Femur (tissue), 1 donor: ENCODE results near the gene MAPK1IP1L.

Source experiments
- DNase-seq: peaks from one replicate; pipeline ENCODE4 v3.0.0-alpha.2; 2017

Gene MAPK1IP1L

DNA sequence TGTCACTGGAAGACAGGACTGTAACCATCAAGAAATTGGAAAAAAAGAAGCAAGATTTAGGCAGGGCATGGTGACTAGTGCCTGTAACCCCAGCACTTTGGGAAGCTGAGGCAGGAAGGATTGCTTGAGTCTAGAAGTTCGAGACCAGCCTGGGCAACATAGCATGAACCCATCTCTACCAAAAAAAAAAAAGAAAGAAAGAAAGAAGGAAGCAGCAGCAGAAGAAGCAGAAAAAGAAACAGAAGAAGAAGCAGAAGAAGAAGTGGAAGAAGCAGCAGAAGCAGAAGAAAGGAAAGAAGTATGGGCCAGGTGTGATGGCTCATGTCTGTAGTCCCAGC is 47.1 kb downstream of the MAPK1IP1L start:
- DNase-seq: no peak

DNA sequence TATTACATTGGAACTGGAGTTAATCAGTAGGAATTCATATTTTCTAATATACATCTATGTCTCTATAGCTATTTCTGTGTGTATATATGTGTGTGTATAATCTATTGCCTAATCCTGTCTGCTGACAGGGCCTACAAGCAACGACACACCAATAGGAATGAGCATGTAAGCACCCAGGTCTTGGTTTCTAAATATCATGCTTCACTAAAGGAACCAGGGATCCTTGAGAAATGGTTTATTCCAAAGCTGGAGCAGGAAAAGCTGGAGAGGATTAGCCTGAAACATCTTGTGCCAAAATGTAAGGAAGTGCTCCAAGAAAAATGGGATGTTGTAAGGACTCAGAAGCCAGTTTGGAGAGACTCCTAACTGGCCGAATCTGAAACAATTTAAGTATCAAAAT is 48.3 kb downstream of the MAPK1IP1L start:
- peak; percentile 42 for DNase-seq

GRCh38 chr14:55101698-55102097 is 50.3 kb downstream of the MAPK1IP1L start:
- no peak for DNase-seq

DNA sequence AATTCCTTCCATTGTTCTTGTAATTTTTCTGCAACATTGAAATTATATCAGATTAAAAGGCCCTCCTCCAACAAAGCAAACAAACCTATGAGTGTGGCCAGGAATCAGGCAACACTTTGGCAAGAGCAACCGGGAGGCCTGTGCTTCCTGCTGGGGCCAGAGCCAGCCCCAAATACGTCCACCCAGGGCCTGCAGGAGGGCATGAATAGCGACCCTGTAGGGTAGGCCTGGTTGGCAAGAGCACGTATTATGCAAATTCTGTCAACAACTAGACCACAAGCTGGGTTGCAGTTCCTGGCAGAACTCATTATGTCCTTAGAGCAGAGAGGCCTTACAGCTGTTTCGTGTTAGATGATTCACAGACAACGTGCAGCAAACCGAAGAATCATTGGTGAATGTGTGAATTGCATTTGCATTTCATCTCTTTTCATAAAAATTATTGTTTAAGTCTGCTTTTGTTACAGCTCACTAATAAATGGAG is 50.7 kb downstream of the MAPK1IP1L start:
- DNase-seq: peak; percentile 86

DNA sequence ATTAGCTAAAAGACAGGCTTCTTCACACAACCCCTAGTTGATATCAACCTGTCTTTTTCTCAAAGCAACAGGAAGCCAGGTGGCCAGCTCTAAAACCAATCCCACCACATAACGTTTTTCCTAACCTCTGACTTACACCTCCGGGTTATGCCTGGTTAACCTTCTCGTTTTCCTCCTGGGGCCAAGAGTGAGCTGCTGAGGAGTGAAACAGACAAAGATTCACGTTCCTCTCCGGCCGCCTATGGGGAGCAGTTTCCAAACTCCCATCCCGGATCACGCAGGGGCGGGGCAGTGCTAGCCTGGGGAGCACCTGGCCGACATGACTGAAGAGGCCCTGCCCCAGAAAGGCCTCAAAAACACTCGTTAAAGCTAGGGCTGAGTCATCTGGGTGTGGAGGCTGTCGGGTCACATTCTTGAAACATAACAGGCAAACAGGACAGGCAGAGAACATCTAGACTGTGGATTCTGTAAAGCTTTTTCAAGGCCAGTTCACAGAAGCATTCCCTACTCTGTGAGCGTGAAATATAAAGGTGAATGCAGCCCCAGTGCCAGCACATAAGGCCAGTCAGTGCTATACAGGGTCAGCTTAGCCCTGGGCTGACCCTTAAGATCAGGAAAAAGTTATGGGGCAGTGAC is 51.7 kb downstream of the MAPK1IP1L start:
- peak; percentile 78 for DNase-seq

GRCh38 chr14:55103971-55104954 is 52.8 kb downstream of the MAPK1IP1L start:
- no peak for DNase-seq

GRCh38 chr14:55105991-55106390 is 54.5 kb downstream of the MAPK1IP1L start:
- no peak for DNase-seq

DNA sequence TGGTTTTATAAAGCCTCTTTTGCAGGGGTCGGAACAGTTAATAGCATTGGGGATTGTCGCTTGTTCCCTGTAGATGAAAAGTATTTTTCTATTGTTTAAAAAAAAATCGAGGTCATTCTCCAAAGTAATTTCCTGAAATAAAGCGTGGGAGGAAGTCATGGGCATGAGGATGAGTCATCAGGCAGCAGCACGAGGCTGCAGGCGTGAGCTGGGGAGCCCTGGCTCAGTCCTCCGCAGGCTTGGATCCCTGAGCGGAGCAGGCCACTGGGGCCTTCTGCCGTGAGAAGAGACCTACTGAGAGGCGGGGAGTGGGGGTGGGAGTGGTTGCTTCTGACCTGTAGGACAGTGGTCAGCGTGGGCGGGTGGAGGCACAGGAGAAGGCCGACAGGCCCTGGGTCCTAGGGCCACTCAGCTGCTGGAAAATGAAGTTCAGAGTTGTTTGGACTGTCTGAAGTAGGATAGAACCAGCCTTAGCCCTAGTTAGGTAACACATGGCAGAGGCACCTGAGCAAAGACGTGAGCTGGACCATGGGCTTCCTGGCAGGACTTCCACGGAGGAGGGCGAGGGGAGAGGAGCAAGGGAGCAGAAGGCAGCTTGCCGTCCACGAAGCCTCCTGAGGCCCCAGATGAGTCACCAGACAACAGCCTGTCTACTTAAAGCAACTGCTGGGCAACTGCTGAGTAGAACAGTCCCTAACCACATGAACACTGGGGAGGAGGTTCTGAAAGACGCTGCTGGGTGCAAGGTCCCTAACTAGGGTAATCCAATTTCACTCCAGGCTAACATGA is 56.5 kb downstream of the MAPK1IP1L start:
- peak; percentile 82 for DNase-seq

DNA sequence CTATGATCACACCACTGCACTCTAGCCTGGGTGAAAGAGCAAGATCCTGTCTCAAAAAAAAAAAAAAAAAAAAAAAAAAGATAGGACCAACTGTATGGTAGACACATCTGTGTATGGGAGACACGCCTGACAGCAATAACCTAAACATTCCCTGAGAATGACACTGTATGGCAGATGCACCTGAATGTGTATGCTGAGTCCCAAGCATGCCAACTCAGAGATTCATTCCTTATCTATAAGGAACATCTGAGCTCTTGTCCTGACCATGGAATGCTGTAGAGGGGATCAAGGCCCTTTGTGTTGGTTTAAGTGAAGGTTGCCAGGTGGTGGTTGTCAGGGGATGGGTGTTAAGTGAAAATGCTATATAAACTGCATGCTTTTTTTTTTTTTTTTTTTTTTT is 58.4 kb downstream of the MAPK1IP1L start:
- DNase-seq: no peak

GRCh38 chr14:55111122-55111708 is 59.8 kb downstream of the MAPK1IP1L start:
- DNase-seq: no peak

DNA sequence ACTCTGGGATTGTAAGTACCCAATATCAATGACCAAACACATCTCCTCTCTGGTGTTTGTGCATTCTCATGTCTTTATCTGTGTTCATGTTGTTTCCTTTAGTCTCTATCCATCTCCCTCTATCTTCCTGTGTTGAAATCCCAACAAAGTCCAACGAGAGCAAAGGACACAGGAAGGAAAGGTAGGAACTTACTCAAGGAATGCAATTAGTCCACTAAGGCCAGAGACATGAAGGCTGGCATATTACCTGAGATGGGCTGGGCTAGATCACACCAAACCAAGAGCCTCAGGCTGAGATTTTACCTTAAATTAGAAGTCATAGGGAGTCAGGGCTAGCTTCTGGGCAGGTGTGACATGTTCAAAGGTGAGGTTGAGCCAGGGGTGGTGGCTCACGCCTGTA is 63.3 kb downstream of the MAPK1IP1L start:
- no peak for DNase-seq

DNA sequence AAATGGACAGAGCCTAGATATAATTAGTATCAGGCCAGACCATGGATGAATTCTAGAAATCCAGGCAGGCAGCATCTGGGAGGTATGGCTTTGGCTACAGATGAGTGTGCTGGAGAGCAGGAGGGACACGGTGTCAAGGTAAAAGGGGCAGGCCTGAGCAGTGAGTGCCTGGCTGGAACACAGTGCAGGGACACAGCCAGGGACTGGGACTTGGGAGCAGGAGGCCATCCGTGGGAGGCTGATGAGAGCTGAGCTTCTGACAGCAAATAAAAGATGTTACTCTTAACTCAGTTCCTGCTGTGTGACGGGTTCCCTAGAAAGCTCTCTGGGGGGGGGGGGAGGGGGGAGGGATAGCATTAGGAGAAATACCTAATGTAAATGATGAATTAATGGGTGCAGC is 64.0 kb downstream of the MAPK1IP1L start:
- DNase-seq: no peak

DNA sequence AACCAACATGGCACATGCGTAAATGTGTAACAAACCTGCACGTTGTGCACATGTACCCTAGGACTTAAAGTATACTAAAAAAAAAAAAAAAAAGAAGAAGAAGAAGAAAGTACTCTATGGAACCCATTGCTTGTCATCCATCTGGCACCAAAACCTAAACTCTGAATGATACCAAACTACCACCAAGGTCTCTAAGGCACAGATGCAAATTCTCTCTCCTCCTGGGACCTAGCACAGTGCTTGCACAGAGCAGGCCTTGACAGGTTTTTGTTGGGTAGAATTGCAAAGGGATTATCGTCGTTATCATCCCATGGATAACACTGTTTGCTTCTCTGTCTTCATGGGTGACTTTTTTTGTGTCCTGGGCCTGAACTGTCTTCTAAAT is 64.4 kb downstream of the MAPK1IP1L start:
- DNase-seq: no peak

DNA sequence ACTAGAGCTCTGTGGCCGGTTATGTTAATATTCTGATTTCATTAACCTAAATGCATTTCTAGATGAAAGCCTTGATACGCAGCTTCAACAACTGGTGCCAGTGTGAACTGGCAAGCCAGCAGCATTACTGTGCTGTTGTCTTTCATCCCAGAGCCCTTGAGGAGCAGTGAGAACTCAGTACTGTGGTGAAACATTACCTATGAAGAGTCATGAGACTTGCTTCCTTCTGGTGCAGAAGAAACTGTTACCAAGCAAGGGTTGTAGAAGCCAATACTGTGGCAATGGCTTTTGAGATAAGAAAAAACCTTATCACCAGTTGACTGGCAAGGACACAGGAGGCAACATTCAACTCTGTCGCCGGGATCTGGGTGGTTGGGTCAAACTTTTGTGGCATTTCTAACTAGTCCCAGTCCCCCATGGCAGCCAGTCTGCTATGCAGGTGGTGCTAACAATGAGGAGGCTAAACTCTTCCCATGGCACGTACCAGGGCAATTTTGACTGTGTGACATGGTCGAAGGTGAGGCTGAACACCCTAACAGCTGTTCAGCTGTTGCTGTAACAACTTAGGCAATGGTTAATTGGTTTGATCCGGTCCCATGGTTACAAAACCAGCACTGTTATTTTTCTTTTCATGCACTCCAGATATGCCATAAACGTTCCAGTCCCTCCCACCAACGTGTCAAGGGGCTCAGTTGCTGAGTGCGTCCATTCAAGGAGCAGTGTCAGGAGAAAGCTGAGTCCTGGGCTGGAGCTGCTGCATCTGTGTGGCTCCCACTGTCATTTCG is 65.0 kb downstream of the MAPK1IP1L start:
- DNase-seq: no peak

DNA sequence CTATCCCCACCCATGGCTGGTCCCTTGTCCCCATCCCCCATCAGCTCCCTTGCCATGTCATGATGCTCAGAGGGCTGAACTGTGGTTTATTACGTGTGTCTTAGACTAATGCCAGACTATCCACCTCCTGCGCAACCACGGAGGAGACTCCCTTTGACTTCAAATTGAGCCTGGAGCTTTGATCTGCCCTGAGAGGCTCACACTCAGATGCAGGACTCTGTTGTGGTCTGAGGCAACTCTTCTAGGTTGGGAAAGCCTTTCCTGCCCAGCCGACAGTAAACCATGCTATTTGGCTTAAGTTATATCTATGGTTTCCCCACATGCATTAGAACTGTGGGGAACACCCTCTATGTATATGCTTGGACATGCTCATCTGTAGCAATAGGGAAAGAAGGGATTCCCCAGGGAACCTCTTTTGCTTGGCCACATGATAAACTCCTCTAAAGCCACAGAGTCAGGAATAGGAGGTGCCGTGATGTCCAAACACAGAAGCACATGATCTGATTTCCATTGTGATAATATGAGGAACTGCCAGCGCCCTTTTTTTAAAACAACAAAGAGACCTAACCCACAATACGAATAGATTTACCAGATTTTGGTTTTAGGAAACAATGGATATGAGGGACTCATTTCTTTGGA is 66.5 kb downstream of the MAPK1IP1L start:
- DNase-seq: peak; percentile 63

- DNase-seq: no peak
Observed at GRCh38 chr14:55118761-55119160, 67.3 kb downstream of the MAPK1IP1L start.
